ENCODE measurements around the gene FAM174C. TPM values are rescaled to one million over a fixed set of nuclear protein-coding genes. Genes with fewer than 3 reads are reported as not detected.

The FAM174C gene
- total RNA-seq, 1 experiment from 2014 or later, result 77.1 TPM

DNA sequence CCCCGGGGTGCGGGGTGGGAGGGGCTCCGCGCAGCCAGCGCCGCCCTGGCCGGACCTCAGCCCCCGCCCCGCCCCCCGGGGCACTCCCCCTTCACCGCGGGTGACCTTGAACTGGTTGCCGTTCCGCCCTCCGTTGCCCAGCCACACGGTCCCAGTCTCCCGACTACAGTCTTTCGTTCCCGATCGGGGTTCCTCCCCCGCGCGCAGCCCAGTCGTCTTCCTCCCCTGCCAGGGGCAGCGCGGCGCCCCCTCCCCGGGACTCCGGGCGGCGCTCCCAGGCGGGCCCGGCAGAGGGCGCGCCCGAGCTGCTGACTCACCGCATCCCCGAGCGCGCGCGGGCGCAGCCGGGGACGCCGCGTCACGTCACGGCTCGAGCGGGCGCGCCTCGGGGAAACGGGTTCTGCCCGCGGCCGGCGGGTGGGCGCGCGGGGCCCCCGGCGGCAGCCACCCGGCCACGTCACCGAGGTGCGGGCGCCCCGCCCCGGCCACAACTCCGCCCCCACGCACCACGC, 26.5 kb upstream of the FAM174C start:
- TF ChIP-seq SIN3A (IDR thresholded peaks at IDR 0.05; ENCODE audit: low read depth) (no peak), ZFX (IDR thresholded peaks at IDR 0.05) (0 out of 2 replicates have a peak, but pooled peaks have one; percentile 15), EZH2 (IDR thresholded peaks at IDR 0.05) (no peak), TCF7L2 (IDR thresholded peaks at IDR 0.05; ENCODE audit: borderline replicate concordance, extremely low read depth, insufficient read depth, insufficient read length) (peak; percentile 55), YY1 (IDR thresholded peaks at IDR 0.05; ENCODE audit: extremely low read depth, insufficient replicate concordance, low read depth, low read length) (no peak), SP1 (IDR thresholded peaks at IDR 0.05; ENCODE audit: low read depth) (no peak), POLR2A (IDR thresholded peaks at IDR 0.05; ENCODE audit: borderline replicate concordance, extremely low read depth, insufficient read depth, insufficient read length) (peak; percentile 22), EZH2phosphoT487 (IDR thresholded peaks at IDR 0.05; ENCODE audit: borderline replicate concordance) (no peak), ZNF274 (IDR thresholded peaks at IDR 0.05; ENCODE audit: low read depth, low read length) (no peak), FOSL1 (IDR thresholded peaks at IDR 0.05; ENCODE audit: low read depth) (no peak), POLR2AphosphoS5 (IDR thresholded peaks at IDR 0.05; ENCODE audit: low read depth, low read length) (peak; percentile 26; the same call in 1 of the 2 replicates), RAD21 (IDR thresholded peaks at IDR 0.05; ENCODE audit: low read depth) (no peak), EGR1 (IDR thresholded peaks at IDR 0.05; ENCODE audit: low read depth) (no peak)
- TF ChIP-seq, protein P1, sequence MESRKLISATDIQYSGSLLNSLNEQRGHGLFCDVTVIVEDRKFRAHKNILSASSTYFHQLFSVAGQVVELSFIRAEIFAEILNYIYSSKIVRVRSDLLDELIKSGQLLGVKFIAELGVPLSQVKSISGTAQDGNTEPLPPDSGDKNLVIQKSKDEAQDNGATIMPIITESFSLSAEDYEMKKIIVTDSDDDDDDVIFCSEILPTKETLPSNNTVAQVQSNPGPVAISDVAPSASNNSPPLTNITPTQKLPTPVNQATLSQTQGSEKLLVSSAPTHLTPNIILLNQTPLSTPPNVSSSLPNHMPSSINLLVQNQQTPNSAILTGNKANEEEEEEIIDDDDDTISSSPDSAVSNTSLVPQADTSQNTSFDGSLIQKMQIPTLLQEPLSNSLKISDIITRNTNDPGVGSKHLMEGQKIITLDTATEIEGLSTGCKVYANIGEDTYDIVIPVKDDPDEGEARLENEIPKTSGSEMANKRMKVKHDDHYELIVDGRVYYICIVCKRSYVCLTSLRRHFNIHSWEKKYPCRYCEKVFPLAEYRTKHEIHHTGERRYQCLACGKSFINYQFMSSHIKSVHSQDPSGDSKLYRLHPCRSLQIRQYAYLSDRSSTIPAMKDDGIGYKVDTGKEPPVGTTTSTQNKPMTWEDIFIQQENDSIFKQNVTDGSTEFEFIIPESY (IDR thresholded peaks at IDR 0.05; ENCODE audit: extremely low read depth, insufficient replicate concordance, low read length), result no peak
- TF ChIP-seq, protein P2, sequence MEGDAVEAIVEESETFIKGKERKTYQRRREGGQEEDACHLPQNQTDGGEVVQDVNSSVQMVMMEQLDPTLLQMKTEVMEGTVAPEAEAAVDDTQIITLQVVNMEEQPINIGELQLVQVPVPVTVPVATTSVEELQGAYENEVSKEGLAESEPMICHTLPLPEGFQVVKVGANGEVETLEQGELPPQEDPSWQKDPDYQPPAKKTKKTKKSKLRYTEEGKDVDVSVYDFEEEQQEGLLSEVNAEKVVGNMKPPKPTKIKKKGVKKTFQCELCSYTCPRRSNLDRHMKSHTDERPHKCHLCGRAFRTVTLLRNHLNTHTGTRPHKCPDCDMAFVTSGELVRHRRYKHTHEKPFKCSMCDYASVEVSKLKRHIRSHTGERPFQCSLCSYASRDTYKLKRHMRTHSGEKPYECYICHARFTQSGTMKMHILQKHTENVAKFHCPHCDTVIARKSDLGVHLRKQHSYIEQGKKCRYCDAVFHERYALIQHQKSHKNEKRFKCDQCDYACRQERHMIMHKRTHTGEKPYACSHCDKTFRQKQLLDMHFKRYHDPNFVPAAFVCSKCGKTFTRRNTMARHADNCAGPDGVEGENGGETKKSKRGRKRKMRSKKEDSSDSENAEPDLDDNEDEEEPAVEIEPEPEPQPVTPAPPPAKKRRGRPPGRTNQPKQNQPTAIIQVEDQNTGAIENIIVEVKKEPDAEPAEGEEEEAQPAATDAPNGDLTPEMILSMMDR (IDR thresholded peaks at IDR 0.05 in 2 of 3, conservative IDR thresholded peaks at IDR 0.05 in 1 of 3; ENCODE audit: borderline replicate concordance in 1 of 3, insufficient read depth in 1 of 3, low read depth in 2 of 3, low read length in 2 of 3), result peak in 2 of 3 experiments; percentile 69 to 75; a peak in 4 of 6 replicates
- TF ChIP-seq, protein P3, sequence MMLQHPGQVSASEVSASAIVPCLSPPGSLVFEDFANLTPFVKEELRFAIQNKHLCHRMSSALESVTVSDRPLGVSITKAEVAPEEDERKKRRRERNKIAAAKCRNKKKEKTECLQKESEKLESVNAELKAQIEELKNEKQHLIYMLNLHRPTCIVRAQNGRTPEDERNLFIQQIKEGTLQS (IDR thresholded peaks at IDR 0.05), result no peak
- TF ChIP-seq, protein P4, sequence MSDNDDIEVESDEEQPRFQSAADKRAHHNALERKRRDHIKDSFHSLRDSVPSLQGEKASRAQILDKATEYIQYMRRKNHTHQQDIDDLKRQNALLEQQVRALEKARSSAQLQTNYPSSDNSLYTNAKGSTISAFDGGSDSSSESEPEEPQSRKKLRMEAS (IDR thresholded peaks at IDR 0.05), result no peak
- TF ChIP-seq, protein P5, sequence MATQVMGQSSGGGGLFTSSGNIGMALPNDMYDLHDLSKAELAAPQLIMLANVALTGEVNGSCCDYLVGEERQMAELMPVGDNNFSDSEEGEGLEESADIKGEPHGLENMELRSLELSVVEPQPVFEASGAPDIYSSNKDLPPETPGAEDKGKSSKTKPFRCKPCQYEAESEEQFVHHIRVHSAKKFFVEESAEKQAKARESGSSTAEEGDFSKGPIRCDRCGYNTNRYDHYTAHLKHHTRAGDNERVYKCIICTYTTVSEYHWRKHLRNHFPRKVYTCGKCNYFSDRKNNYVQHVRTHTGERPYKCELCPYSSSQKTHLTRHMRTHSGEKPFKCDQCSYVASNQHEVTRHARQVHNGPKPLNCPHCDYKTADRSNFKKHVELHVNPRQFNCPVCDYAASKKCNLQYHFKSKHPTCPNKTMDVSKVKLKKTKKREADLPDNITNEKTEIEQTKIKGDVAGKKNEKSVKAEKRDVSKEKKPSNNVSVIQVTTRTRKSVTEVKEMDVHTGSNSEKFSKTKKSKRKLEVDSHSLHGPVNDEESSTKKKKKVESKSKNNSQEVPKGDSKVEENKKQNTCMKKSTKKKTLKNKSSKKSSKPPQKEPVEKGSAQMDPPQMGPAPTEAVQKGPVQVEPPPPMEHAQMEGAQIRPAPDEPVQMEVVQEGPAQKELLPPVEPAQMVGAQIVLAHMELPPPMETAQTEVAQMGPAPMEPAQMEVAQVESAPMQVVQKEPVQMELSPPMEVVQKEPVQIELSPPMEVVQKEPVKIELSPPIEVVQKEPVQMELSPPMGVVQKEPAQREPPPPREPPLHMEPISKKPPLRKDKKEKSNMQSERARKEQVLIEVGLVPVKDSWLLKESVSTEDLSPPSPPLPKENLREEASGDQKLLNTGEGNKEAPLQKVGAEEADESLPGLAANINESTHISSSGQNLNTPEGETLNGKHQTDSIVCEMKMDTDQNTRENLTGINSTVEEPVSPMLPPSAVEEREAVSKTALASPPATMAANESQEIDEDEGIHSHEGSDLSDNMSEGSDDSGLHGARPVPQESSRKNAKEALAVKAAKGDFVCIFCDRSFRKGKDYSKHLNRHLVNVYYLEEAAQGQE (IDR thresholded peaks at IDR 0.05; ENCODE audit: low read depth), result no peak
- Histone ChIP-seq H3K4me2 (ENCODE audit: low read length) (peak overlapping the region; percentile 98), H3K27ac (ENCODE audit: low read depth, low read length) (peak overlapping the region; percentile 100), H3K79me2 (ENCODE audit: insufficient read depth, low read length) (peaks cover 58% of the 10 kb centered on the region), H3K9me2 (ENCODE audit: insufficient read depth) (no peaks in the 10 kb centered on the region), H3K9me3 (ENCODE audit: control insufficient read depth in 1 of 2, insufficient read depth in 1 of 2, low read depth in 1 of 2, low read length in 2 of 2) (no peaks in the 10 kb centered on the region), H4K20me1 (ENCODE audit: insufficient read depth) (peaks cover 14% of the 10 kb centered on the region; the same call in 1 of the 2 replicates), H3K9ac (ENCODE audit: low read length) (peak overlapping the region; percentile 99), H2AFZ (ENCODE audit: low read depth, low read length, poor library complexity, severe bottlenecking) (no peak overlapping the region), H3K36me3 (ENCODE audit: control insufficient read depth in 1 of 2, insufficient read depth in 2 of 2, low read length in 2 of 2) (peaks cover 8 to 24% of the 10 kb centered on the region in 2 experiments), H3K4me1 (ENCODE audit: control insufficient read depth in 1 of 2, insufficient read depth in 2 of 2, low read length in 2 of 2) (peaks cover 47 to 74% of the 10 kb centered on the region in 2 experiments), H3K27me3 (ENCODE audit: insufficient read depth, low read length) (no peaks in the 10 kb centered on the region), H3K4me3 (replicated peaks in 1 of 2; ENCODE audit: low read depth in 1 of 2, low read length in 2 of 2) (peak overlapping the region; percentile 63 to 71)
- ATAC-seq, result peak; percentile 31
- RAD21 ChIA-PET (ENCODE audit: low non-redundant PET in 1 of 2, low total read pairs in 2 of 2, uncharacterized antibody in 2 of 2, unreplicated experiment in 2 of 2), result no interaction called here
- CTCF ChIA-PET, result interaction anchor here (1.0 kb wide), 1 partner anchor 17 kb away, joined by 7 read pairs; no protein-coding TSS in a partner anchor
- intact Hi-C loops (cut with micrococcal nuclease), result loop anchor here (1.0 to 10.0 kb wide), 3 partner anchors 17 to 454 kb away; partner anchors contain the start of genes CNN2, PTBP1, RNU6-2 and TMEM259
- DNase-seq (ENCODE audit: low read depth, low spot score), result no peak
- no TSS peak for BruUV-seq (replicated peaks)
- POLR2A ChIA-PET, result interaction anchor here (0.7 to 1.0 kb wide), 2 partner anchors 17 to 18 kb away, joined by 3 read pairs; no protein-coding TSS in a partner anchor
